ENCODE data around the gene GRIA1. TPM values are rescaled to one million over a fixed set of nuclear protein-coding genes. Genes with fewer than 3 reads are reported as not detected.

GRIA1 gene
- total and polyA plus RNA-seq, 8 donors = 0.04 to 0.22 (median 0.05) TPM; not detected in 3

- 57 to 61% methylated on average over 4 of the region's 4 CpGs for WGBS, 2 donors
- FAIRE-seq = no peak
Observed at GRCh38 chr5:153749960-153750359, 259.5 kb downstream of the GRIA1 start.

GRCh38 chr5:153751251-153751650 lies 260.8 kb downstream of the GRIA1 start:
- WGBS, 2 donors = 64 to 70% methylated on average over 3 of the region's 3 CpGs

More at GRCh38 chr5:153749960-153750359, 259.5 kb downstream of the GRIA1 start:
- no peaks in the 10 kb centered on the region for H3K36me3 ChIP-seq
- H3K27ac ChIP-seq = no peak overlapping the region
- ATAC-seq (no peak), DNase-seq (no peak)
- no peaks in the 10 kb centered on the region for H3K27me3 ChIP-seq
- H3K9me3 ChIP-seq = no peaks in the 10 kb centered on the region
- H3K4me1 ChIP-seq = no peaks in the 10 kb centered on the region
- intact Hi-C loops (cut with DNase I) = no loop called here
- no peak overlapping the region for H3K4me3 ChIP-seq
- TF ChIP-seq, protein P1, sequence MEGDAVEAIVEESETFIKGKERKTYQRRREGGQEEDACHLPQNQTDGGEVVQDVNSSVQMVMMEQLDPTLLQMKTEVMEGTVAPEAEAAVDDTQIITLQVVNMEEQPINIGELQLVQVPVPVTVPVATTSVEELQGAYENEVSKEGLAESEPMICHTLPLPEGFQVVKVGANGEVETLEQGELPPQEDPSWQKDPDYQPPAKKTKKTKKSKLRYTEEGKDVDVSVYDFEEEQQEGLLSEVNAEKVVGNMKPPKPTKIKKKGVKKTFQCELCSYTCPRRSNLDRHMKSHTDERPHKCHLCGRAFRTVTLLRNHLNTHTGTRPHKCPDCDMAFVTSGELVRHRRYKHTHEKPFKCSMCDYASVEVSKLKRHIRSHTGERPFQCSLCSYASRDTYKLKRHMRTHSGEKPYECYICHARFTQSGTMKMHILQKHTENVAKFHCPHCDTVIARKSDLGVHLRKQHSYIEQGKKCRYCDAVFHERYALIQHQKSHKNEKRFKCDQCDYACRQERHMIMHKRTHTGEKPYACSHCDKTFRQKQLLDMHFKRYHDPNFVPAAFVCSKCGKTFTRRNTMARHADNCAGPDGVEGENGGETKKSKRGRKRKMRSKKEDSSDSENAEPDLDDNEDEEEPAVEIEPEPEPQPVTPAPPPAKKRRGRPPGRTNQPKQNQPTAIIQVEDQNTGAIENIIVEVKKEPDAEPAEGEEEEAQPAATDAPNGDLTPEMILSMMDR (IDR thresholded peaks at IDR 0.05) = no peak

GRCh38 chr5:153752890-153753289 lies 262.4 kb downstream of the GRIA1 start:
- no peak for ATAC-seq
- intact Hi-C loops (cut with DNase I) = no loop called here
- Histone ChIP-seq H3K36me3 (no peaks in the 10 kb centered on the region), H3K4me3 (no peak overlapping the region), H3K4me1 (no peaks in the 10 kb centered on the region), H3K27ac (no peak overlapping the region), H3K27me3 (no peaks in the 10 kb centered on the region), H3K9me3 (no peaks in the 10 kb centered on the region)
- no peak for DNase-seq
- TF ChIP-seq, protein P1 (IDR thresholded peaks at IDR 0.05) = no peak
- no peak for FAIRE-seq

More at GRCh38 chr5:153751251-153751650, 260.8 kb downstream of the GRIA1 start:
- Histone ChIP-seq H3K4me3 (no peak overlapping the region), H3K27ac (no peak overlapping the region), H3K9me3 (no peaks in the 10 kb centered on the region), H3K36me3 (no peaks in the 10 kb centered on the region), H3K27me3 (no peaks in the 10 kb centered on the region), H3K4me1 (no peaks in the 10 kb centered on the region)
- TF ChIP-seq, protein P1 (IDR thresholded peaks at IDR 0.05) = no peak
- ATAC-seq (no peak), FAIRE-seq (no peak), DNase-seq (no peak)
- intact Hi-C loops (cut with DNase I) = no loop called here

DNA sequence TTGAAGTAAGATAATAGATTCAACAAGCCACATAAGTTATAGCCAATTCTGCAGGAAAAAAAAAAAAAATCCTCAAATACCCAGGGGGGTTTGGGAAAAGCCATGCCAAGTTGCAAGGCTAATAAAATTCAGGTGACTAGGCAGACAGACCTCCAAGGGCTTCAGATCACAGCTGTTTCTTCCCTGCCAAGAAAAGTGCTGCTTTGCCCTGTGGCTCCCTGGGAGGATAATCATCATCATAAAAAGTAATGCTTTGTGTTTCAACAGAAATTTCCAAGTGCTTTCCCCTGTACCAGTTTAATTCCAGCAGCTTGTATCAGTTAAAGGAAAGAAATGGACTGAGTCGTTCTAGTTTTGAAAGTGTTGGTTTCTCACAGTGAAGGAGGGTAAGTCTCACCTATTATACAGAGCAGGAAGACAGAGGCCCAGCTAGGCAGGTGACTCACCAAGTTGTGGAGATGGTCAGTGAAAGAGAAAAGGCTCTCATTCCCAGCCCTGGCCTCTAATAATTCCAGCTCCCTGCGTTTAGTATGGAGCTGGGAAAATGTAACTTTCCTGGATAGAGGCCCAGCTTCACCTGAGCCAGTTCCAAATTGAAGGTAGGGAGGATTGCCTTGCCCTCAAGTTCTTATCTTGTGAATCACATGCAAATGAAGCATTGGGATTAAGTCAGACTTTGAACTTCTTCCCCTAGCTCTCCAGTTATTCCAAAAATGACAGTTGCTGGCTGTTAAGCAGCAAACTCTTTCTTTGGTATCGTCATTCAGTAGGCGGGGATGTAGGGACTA lies 263.4 kb downstream of the GRIA1 start:
- H3K27ac ChIP-seq = no peak overlapping the region
- no peak for DNase-seq
- H3K36me3 ChIP-seq = no peaks in the 10 kb centered on the region
- H3K4me1 ChIP-seq = no peaks in the 10 kb centered on the region
- 55 to 67% methylated on average over 4 of the region's 4 CpGs for WGBS, 2 donors
- intact Hi-C loops (cut with DNase I) = no loop called here
- TF ChIP-seq, protein P1 (IDR thresholded peaks at IDR 0.05) = no peak
- no peak for FAIRE-seq
- H3K27me3 ChIP-seq = no peaks in the 10 kb centered on the region
- H3K4me3 ChIP-seq = no peak overlapping the region
- ATAC-seq = no peak
- H3K9me3 ChIP-seq = no peaks in the 10 kb centered on the region

DNA sequence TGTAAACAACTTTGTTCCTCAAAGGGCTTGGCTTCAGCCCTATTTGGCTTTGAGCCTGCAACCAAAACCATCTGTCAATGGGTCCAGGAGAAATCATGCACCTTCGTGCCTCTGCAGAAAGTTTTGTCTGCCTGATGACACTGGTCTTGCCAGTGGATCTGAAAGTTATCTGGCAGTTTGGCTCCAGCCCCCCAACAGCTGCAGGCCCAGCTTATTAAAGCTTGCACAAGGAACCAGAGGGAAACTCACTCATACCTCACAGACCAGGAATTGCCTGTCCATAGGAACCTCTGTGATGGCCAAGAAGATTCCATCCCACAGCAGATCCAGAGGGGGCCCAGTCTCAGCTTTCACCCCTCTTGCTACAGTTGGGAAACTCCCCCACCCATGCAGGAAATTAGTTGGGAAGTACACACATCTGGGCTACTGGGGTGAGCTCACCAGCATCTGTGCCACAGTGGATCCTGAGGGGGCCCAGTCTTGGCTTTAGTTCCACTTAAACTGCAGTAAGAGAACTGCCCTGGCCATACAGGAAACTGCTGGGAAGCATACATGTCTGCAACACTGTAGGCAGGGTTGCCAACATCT lies 265.5 kb downstream of the GRIA1 start:
- H3K4me3 ChIP-seq = no peak overlapping the region
- DNase-seq (no peak), FAIRE-seq (no peak), ATAC-seq (no peak)
- H3K27me3 ChIP-seq = no peaks in the 10 kb centered on the region
- no peak overlapping the region for H3K27ac ChIP-seq
- H3K9me3 ChIP-seq = no peaks in the 10 kb centered on the region
- intact Hi-C loops (cut with DNase I) = no loop called here
- TF ChIP-seq, protein P1 (IDR thresholded peaks at IDR 0.05) = no peak
- WGBS, 2 donors = 58 to 62% methylated on average over 1 of the region's 1 CpG
- H3K4me1 ChIP-seq = no peaks in the 10 kb centered on the region
- no peaks in the 10 kb centered on the region for H3K36me3 ChIP-seq
